ENCODE data around the gene HMGXB4. TPM values are rescaled to one million over a fixed set of nuclear protein-coding genes. Genes with fewer than 3 reads are reported as not detected.
A peak's percentile ranks its signal among the peaks of the same experiment; 100 is the strongest.

HMGXB4 gene
- total RNA-seq, 4 donors from 2014 or later = 14.0 to 43.4 (median 26.2) TPM

GRCh38 chr22:35226958-35227647 lies 30.2 kb upstream of the HMGXB4 start:
- TF ChIP-seq POLR2A (IDR thresholded peaks at IDR 0.05) (no peak), POLR2AphosphoS5 (IDR thresholded peaks at IDR 0.05) (no peak), EP300 (IDR thresholded peaks at IDR 0.05; ENCODE audit: low read depth) (no peak)
- in situ Hi-C loops (cut with MboI; ENCODE audit: low pct_ligation_motif_present in 1 of 4, low pct_unique_long_range_greater_than_20kb in 1 of 4, low sequenced_read_pairs in 3 of 4) (no loop called here), intact Hi-C loops (cut with DNase I; ENCODE audit: low total_unique reads) (no loop called here)
- Histone ChIP-seq H3K27me3 (peaks cover 11% of the 10 kb centered on the region), H3K4me3 (no peak overlapping the region), H3K36me3 (no peaks in the 10 kb centered on the region), H3K27ac (no peak overlapping the region), H3K4me1 (peaks cover 0 to 8% (median 3%) of the 10 kb centered on the region in 4 donors), H3K9me3 (no peaks in the 10 kb centered on the region)
- no peak for DNase-seq
- 47 to 63% methylated on average over 5 of the region's 5 CpGs for WGBS, 2 donors (ENCODE audit: low coverage in 1 of 2)

DNA sequence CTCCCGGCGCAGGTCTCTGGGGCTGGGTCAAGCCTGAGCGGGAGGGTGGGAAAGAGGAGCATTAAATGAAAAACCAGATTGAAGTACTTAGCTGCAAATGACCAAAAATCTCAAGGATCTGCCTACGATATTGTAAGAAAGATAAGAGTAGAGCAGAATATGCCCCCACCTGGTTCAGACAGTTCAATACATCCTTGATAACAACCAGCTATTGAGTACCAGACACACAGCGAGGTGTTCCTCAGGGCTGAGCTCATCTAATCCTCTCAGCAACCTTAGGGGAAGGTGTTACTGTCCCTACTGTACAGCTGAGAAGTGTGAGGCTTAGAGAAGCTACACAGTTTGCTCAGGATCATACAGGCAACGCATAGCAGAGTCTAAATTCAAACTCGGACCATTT lies 27.4 kb upstream of the HMGXB4 start:
- Histone ChIP-seq H3K27me3 (peaks cover 22% of the 10 kb centered on the region), H3K4me1 (peaks cover 0 to 8% (median 3%) of the 10 kb centered on the region in 4 donors), H3K36me3 (no peaks in the 10 kb centered on the region), H3K27ac (no peak overlapping the region), H3K9me3 (no peaks in the 10 kb centered on the region), H3K4me3 (no peak overlapping the region)
- TF ChIP-seq EP300 (IDR thresholded peaks at IDR 0.05; ENCODE audit: low read depth) = no peak
- TF ChIP-seq, protein P1, sequence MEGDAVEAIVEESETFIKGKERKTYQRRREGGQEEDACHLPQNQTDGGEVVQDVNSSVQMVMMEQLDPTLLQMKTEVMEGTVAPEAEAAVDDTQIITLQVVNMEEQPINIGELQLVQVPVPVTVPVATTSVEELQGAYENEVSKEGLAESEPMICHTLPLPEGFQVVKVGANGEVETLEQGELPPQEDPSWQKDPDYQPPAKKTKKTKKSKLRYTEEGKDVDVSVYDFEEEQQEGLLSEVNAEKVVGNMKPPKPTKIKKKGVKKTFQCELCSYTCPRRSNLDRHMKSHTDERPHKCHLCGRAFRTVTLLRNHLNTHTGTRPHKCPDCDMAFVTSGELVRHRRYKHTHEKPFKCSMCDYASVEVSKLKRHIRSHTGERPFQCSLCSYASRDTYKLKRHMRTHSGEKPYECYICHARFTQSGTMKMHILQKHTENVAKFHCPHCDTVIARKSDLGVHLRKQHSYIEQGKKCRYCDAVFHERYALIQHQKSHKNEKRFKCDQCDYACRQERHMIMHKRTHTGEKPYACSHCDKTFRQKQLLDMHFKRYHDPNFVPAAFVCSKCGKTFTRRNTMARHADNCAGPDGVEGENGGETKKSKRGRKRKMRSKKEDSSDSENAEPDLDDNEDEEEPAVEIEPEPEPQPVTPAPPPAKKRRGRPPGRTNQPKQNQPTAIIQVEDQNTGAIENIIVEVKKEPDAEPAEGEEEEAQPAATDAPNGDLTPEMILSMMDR (IDR thresholded peaks at IDR 0.05) = no peak
- no peak for TF ChIP-seq POLR2AphosphoS5 (IDR thresholded peaks at IDR 0.05)
- TF ChIP-seq POLR2A (IDR thresholded peaks at IDR 0.05) = no peak
- in situ Hi-C loops (cut with MboI; ENCODE audit: low pct_ligation_motif_present in 1 of 4, low pct_unique_long_range_greater_than_20kb in 1 of 4, low sequenced_read_pairs in 3 of 4) (no loop called here), intact Hi-C loops (cut with DNase I; ENCODE audit: low total_unique reads) (no loop called here)
- WGBS, 2 donors (ENCODE audit: low coverage in 1 of 2) = 53 to 73% methylated on average over 3 to 7 of the region's 7 CpGs
- DNase-seq = no peak

GRCh38 chr22:35230417-35230816 lies 26.9 kb upstream of the HMGXB4 start:
- H3K9me3 ChIP-seq = no peaks in the 10 kb centered on the region
- no peak for DNase-seq
- in situ Hi-C loops (cut with MboI; ENCODE audit: low pct_ligation_motif_present in 1 of 4, low pct_unique_long_range_greater_than_20kb in 1 of 4, low sequenced_read_pairs in 3 of 4) = no loop called here
- no peaks in the 10 kb centered on the region for H3K36me3 ChIP-seq
- no peak overlapping the region for H3K4me3 ChIP-seq
- intact Hi-C loops (cut with DNase I; ENCODE audit: low total_unique reads) = no loop called here
- H3K27ac ChIP-seq = no peak overlapping the region
- H3K27me3 ChIP-seq = peaks cover 25% of the 10 kb centered on the region
- peaks cover 0 to 8% (median 3%) of the 10 kb centered on the region in 4 donors for H3K4me1 ChIP-seq
- TF ChIP-seq POLR2A (IDR thresholded peaks at IDR 0.05) = no peak
- TF ChIP-seq POLR2AphosphoS5 (IDR thresholded peaks at IDR 0.05) = no peak
- TF ChIP-seq, protein P1 (IDR thresholded peaks at IDR 0.05) = no peak
- TF ChIP-seq EP300 (IDR thresholded peaks at IDR 0.05; ENCODE audit: low read depth) = no peak

- DNase-seq = peak; percentile 17
- in situ Hi-C loops (cut with MboI; ENCODE audit: low pct_ligation_motif_present in 1 of 4, low pct_unique_long_range_greater_than_20kb in 1 of 4, low sequenced_read_pairs in 3 of 4) = no loop called here
- intact Hi-C loops (cut with DNase I; ENCODE audit: low total_unique reads) = no loop called here
- no peak overlapping the region for H3K27ac ChIP-seq
- H3K4me1 ChIP-seq = peaks cover 0 to 8% (median 3%) of the 10 kb centered on the region in 4 donors
- peaks cover 30% of the 10 kb centered on the region for H3K27me3 ChIP-seq
- no peaks in the 10 kb centered on the region for H3K9me3 ChIP-seq
- 32 to 48% methylated on average over 4 to 16 of the region's 16 CpGs for WGBS, 2 donors (ENCODE audit: low coverage in 1 of 2)
- TF ChIP-seq POLR2A (IDR thresholded peaks at IDR 0.05) (no peak), POLR2AphosphoS5 (IDR thresholded peaks at IDR 0.05) (no peak), EP300 (IDR thresholded peaks at IDR 0.05; ENCODE audit: low read depth) (no peak)
- TF ChIP-seq, protein P1 (IDR thresholded peaks at IDR 0.05) = no peak
- H3K36me3 ChIP-seq = no peaks in the 10 kb centered on the region
- H3K4me3 ChIP-seq = no peak overlapping the region
Measured at GRCh38 chr22:35230839-35231584, 26.3 kb upstream of the HMGXB4 start.
